HG03575 (cell line): ENCODE data around the gene REXO4.

Source experiments
- ATAC-seq: cut with Tn5 transposase; IDR thresholded peaks from one replicate; pipeline ENCODE4 v1.9.1; 2021; ENCODE audit not compliant: unreplicated experiment, insufficient number of reproducible peaks, low FRiP score; ENCODE audit errors: extremely low read depth

Gene REXO4

DNA sequence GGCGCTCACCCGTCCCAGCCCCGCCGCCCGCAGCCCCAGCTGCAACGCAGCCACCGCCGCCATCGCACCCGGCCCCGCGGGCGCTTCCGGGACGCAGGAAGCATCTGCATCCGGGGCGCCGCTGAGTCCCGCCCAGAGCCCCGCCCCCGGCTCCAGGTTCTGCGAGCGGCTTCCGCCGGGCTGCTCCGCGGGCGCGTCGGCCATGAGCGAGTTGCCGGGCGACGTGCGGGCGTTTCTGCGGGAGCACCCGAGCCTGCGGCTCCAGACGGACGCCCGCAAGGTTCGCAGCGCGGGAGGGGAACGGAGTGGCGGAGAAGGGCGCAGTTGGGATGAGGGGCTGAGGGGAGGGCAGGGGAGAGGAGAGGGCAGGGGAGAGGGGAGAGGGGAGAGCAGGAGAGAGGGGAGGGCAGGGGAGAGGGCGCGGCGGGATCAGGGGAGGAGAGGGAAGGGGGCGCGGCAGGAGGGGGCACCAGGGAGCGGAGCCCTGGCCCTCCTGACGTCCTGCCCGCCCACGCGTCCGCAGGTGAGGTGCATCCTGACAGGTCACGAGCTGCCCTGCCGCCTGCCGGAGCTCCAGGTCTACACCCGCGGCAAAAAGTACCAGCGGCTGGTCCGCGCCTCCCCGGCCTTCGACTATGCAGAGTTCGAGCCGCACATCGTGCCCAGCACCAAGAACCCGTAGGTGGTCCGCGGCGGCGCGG lies 61.3 kb downstream of the REXO4 start, which contains the start of the genes SURF1 and SURF2:
Gene SURF1, minus strand, starts transcription at position 97 of the 701 bp plus-strand sequence. Its CDS starts 34 bp downstream, at position 63.
Gene SURF2, plus strand, starts transcription at position 160 of the 701 bp plus-strand sequence. Its CDS starts 43 bp downstream, at position 203.
- no peak for ATAC-seq
